ENCODE results near the gene GRIK4.

GRCh38 chr11:120797143-120797542 lies 285.6 kb downstream of the GRIK4 start:
- TF ChIP-seq CTCF (IDR thresholded peaks at IDR 0.05; ENCODE audit: insufficient read depth, low read length) (no peak), GABPA (IDR thresholded peaks at IDR 0.05; ENCODE audit: low read depth) (no peak), POLR2AphosphoS5 (IDR thresholded peaks at IDR 0.05; ENCODE audit: low read depth) (no peak), SPI1 (IDR thresholded peaks at IDR 0.05; ENCODE audit: borderline replicate concordance, low read depth) (no peak)
- TF ChIP-seq, protein P1, sequence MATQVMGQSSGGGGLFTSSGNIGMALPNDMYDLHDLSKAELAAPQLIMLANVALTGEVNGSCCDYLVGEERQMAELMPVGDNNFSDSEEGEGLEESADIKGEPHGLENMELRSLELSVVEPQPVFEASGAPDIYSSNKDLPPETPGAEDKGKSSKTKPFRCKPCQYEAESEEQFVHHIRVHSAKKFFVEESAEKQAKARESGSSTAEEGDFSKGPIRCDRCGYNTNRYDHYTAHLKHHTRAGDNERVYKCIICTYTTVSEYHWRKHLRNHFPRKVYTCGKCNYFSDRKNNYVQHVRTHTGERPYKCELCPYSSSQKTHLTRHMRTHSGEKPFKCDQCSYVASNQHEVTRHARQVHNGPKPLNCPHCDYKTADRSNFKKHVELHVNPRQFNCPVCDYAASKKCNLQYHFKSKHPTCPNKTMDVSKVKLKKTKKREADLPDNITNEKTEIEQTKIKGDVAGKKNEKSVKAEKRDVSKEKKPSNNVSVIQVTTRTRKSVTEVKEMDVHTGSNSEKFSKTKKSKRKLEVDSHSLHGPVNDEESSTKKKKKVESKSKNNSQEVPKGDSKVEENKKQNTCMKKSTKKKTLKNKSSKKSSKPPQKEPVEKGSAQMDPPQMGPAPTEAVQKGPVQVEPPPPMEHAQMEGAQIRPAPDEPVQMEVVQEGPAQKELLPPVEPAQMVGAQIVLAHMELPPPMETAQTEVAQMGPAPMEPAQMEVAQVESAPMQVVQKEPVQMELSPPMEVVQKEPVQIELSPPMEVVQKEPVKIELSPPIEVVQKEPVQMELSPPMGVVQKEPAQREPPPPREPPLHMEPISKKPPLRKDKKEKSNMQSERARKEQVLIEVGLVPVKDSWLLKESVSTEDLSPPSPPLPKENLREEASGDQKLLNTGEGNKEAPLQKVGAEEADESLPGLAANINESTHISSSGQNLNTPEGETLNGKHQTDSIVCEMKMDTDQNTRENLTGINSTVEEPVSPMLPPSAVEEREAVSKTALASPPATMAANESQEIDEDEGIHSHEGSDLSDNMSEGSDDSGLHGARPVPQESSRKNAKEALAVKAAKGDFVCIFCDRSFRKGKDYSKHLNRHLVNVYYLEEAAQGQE (IDR thresholded peaks at IDR 0.05; ENCODE audit: insufficient replicate concordance, low read depth), result no peak
